GM19238 (cell line): ENCODE measurements around the gene TMEM117.
"Not testable (repeated sequence)": the region's sequence is repeated elsewhere in the genome, so short reads cannot be mapped to it uniquely, and the experiment has no call there.

ENCODE experiments used
- DNase-seq: peaks from one replicate; pipeline ENCODE4 v3.0.0; 2011; ENCODE audit warnings: low spot score; ENCODE audit not compliant: insufficient read length

Gene TMEM117

DNA sequence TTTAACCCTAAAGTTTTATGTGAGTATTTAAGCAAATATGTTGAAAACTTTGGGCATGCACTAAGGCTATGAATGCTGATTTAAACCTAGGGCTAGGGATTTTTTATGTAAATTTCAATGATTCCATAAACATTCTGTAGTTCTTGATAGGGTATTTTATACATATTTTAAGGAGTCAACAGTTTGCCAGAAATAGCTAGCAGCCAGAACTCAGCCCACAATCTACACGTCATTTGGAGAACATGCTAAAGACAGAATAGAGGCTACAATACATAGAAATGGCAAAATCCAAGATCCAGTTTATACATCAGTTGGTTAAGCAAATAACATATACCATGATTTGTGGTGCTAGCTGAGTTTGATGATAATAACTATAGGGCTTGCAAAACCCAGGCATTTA is 184.7 kb downstream of the TMEM117 start:
- DNase-seq = no peak

DNA sequence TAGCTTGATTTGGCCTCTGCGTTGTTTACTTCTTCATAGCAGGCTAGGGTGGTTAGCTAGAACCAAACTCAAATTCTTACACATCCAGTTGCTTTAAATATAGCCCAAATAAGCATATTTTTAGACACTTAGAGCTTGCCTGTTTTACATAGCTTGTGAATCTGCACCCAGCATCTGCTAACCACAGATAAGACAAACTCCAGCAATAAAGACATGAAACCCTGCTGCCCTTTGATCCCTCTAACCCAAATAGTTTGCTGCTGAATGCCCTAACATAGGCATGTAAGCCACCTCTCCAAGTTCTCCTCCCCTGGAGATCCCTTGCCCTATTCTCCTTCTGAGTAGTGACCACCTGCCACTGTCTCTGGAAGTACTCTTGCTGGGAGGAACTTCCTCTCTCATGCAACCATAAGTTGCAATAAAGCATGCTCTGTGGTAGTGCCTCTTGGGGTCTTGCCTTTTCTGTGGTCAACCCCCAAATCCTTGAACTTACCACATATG is 185.6 kb downstream of the TMEM117 start:
- DNase-seq = no peak

DNA sequence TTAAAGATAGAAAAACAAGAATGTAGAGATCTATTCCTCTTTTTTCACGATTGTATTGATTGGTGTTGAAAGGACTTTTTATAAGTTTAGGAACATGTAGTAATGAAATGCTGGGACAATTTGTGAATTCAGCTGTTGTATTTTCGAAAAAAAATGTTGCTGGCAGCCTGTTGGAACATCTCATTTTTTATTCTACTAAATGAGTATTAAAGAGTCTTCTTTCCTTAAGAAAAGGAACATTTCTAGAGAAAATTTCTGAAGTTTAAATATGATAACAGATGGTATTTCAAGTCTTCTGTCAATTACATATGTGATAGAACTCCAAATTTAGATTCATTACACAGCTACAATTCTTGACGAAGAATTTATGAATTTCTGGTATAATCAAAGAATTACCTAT is 189.6 kb downstream of the TMEM117 start:
- DNase-seq = no peak

DNA sequence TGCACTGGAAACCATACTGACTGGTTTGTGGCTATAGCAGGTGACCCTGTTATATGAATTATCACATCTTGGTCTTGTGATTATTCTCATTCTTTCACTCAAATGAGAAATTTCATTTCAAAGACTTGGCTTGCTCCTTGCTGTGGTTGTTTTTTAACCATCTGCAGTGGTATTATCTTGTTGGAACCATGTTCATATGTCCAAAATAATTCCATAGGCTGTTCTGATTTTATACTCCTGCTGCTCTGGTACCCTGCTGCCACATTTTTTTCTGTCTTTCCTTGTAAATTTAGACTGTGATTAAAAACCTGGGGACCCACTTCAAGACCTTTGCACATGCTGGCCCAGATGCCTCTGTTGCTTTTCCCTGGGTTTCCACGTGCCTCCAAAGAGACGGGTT is 190.2 kb downstream of the TMEM117 start:
- DNase-seq = no peak

DNA sequence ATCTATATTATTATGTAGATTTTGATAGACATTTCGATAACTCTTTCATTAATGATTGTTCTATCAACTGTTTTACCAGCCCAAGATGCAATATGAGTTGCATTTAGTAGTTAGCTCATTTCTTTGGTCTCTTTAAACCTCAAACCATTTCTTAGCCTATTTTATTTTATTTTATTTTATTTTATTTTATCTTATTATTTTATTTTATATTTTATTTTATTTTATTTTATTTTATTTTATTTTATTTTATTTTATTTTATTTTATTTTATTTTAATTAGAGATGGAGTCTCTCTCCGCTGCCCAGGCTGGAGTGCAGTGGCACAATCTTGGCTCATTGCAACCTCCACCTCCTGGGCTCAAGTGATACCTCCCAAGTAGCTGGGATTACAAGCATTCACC is 191.0 kb downstream of the TMEM117 start:
- not testable (repeated sequence) for DNase-seq

DNA sequence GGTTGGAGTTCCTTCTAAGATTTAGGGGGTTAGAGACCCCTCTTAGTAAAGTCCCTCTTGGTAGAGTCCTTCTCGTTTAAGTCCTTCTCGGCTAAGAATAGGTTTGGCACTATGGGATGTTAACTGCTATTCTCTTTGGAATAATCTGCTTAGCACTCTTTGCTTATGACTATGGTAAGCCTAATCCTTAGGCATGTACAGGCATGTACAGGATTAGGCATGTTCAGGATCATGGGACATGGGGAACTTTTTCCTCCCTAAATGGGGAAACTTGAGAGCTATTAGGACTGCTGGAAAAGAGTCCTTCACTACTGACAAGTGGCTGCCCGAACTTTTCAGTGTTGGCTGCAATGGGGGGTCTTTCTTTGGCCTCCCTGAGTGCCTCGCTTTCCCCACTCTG is 193.3 kb downstream of the TMEM117 start:
- no peak for DNase-seq

DNA sequence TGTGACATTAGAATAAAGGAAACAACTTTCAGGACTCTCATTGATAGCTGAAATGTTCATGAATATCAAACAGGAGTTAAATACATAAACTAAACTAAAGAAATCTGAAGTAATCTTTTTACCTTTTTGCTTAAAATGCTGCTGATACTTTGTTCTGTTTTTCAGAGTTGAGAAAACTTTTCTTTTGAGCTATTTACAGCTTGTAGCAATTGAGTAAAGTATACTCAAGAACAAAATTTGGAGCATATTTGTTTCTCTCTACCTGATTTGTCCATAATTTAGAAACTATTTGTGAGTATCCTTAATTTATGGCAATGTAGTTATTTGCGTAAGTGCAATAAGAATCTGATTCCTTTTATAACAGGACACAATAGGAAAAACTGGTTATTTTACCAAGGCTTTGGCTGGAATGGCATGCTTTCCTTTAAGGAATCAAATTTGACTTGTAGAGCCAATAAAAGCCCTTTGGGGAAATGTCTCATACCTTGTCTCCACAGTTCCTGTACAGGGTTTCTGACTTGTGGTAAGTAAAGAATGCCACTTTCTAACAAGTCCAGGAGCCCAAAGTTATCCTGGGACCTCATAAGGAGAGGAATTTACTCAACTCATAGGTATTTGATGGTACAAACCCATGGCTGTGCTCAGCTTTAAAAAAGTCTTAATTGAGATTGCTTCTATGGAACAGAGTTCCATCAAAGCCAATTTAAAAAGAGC is 195.7 kb downstream of the TMEM117 start:
- no peak for DNase-seq

DNA sequence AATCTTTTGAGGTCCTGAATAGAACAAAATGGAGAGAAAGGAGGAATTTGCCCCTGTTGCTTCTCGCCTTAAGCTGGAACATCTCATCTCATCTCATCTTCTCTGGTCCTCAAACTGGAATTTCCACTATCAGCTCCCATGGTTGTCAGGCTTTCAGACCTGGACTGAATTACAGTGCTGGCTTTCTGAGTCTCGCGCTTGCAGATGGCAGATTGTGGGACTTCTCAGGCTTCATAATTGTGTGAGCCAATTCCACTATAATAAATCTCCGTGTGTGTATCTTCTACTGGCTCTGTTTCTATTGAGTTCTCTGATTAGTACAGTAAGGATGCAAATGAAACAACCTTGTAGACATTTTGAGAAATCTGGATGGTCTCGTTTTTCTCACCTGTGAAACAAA is 199.0 kb downstream of the TMEM117 start:
- no peak for DNase-seq

DNA sequence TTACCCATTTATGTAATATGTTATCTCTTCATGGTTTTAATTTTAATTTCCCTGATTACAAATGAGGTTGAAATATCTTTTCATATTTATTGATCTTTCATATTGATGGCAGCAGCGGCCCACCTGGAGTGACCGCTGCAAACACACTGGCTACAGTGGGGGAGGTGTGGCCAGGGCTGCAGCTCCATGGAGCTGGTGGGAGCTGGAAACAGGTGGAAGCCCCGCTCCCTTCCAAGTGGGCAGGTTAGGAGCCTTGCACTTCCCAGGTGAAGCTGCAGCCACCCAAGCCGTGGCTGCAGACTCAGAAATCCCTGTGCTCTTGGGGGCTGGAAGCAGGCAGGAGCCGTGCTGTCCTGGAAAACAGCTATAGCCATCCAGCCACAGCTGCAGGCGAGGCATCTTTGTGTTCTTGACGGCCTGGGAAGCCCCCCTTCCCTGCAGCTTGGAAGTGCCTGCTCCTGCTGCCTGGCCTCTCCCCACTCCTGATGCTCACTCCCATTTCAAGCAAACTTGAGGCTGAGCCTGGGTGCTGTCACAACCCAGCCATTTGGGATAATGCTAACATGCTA is 201.1 kb downstream of the TMEM117 start:
- no peak for DNase-seq

DNA sequence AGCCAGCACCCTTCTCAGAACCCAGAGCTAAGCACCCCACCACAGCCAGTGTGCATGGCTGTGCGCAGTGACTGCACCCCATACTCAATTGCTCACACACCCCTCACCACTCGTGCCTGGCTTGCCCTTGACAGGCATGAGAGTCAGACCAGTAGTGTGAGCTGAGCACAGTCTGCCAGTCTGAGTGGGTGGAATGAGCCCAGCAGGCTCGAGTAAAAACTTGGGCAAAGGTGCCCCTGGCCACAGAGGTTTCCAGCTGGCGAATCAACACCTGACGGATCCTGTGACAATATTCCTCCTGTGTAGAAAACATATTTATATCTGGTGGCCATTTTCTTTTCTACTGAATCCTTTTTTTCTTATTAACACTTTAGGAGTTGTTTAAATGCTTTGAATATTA is 202.5 kb downstream of the TMEM117 start:
- DNase-seq = no peak

DNA sequence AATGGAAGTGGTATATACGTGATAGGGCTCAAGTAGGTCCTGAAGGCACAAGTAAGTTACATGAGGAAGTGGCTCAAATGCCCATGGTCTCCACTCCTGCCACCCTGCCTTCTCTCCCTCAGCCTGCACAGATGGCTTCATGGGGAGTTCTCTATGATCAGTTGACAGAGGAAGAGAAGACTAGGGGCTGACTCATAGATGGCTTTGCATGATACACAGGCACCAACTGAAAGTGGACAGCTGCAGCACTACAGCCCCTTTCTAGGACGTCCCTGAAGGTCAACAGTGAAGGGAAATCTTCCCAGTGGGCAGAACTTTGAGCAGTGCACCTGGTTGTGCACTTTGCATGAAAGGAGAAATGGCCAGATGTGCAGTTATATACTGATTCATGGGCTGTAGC is 208.6 kb downstream of the TMEM117 start:
- not testable (repeated sequence) for DNase-seq

DNA sequence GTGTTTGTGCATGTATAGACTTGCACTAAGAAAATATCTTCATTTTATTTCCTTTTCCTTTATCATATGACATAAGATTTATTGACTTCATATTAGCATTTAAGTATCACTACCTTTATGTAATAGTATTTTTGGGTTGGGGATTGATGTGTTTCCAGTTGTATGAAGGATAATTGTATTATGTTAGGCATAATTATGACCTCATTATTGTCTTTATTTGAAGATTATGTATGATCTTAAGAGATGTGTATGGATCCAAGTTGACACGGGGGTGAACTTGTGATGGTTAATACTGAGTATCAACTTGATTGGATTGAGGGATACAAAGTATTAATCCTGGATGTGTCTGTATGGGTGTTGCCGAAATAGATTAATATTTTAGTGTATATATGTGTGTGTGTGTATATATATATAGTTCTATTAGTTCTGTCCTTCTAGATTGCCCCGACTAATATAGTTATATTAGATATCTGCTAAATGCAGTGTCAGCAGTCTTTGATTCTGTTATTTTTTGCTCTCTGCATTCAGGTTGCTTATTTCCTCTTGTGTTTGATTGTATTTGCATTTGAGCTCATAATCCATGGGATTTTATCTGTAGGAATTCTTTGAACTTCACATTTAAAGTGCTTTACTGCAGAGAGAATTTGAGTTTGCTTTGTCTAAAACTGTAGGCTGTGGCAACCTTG is 211.0 kb downstream of the TMEM117 start:
- DNase-seq = no peak

DNA sequence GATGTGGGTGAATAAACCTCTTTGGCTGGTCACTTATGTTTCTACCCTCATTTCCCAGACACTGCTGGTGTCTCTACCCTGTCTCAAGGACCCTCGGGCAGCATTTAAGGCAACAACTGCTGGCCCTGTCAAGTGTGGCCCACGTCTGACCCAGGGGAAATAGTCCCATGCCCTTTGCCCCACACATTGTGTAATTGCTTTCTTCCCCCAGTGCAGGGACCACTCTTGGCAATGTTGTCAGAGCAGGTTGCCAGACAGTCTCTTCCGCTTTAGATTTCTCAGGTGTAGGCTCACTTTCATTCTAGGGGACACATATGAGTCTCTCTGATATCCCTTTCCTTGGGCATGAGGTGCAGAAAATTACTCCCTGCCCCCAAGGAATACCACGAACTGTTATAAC is 216.7 kb downstream of the TMEM117 start:
- no peak for DNase-seq

DNA sequence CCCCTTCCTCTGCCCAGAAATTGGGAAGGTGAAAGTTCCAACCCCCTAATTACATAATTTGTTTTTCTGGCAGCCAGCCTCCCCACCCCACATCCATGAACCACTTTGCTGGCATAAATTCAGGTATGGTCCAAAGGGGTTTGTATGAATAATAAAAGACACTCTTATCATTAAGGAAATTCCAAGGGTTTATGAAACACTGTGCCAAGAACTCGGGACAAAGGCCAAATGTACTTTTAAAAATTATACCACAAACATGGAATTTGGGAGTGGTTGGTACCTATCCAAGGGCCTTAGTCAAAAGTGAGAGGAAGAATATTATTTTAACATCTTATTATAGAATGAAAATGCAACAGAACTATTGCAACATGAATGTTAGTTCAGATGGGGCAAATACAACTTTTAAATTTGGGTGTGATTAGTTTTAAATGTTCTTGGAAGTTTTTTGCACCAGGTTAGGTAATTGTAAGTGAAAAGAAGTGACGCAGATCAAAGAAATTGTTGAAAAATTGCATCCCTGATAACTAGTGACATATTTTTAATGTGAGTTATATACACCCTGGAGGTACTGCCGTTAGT is 217.8 kb downstream of the TMEM117 start:
- no peak for DNase-seq

DNA sequence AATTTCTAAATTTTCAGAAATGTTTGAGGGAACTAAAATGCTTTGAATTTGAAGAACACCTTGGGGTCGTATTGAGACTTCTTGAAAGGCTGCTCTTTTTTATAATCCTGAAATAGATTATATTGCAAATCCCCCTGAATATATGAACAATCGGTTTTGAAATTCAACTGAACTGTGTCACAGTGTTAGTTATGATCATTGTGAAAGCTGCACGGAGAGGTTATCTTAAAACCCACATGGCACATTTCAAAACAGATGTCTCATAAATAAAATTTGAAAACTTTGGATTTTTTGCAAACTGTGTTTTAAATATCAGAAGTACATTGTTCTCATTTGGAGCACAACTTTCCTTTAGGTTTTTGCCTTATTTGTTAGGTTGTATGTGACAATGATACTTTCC is 218.4 kb downstream of the TMEM117 start:
- no peak for DNase-seq

DNA sequence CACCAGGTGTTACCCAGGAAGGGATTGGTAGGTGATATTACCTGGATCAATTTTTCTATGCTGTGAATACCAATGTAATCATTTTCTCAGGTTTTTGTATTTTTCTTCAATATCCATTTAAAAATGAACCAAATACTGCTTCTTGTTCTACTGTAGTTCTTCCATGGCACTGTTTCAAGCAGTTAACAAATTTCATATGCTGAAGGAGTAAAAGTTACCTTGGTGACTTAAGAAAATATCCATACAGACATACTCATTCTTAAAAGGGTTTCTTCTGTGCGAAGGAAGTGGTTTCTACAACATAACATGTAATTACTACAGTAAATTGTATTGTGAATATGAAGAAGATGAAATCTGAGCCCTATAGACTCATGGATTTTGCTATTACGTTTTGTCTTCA is 222.5 kb downstream of the TMEM117 start:
- no peak for DNase-seq

DNA sequence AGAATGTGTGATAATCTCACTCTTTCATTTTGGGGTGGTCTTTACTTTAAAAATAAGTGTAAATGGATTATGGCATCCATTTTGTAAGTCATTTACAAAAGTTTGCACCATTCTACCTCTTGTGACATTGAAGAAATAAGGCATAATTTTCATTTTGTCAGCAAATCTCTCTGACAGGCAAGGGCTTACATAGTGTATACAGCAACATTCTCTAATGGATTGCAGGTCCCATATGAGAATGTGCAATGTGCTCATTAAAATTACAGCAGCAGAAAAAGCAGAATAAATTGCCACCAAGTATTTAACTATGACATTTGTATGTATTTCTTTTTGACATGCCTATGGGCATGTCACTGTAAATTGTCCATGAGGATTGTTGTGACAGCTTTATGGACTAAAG is 223.6 kb downstream of the TMEM117 start:
- no peak for DNase-seq

DNA sequence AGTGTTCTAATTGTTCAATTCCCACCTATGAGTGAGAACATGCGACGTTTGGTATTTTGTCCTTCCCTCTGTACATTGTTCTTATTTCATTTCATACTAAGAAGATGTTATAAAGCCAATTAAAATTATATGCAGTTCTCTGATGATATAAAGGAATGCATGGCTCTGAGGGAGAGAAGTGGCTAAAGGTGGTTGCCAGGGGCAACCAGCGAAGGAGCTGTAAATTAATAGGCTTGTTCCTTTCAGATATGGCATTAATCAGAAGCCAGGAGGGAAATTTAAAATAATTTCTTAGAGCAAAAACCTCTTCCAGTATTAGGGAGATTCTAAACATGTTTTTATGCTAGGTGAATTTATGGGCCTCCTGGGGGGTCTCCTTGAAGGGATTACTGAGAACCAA is 227.8 kb downstream of the TMEM117 start:
- no peak for DNase-seq

DNA sequence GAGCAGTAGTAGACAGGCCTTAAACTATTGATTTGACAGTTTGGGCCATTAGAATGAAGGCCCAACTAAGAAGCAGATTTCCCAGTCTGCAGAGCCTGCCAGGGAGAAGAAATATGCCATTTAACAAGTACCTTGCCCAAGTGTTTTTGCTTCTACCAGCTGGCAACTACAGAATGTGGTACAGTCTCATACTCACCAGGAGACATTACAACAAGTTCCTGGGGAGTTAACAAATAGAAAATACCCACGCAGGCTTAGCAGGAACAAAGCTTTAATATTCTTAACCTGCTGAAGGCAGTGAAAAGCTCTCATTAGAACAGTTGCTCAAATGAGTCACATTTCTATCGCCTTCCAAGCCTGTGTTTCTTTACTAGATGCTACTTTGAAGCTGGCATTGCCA is 241.0 kb downstream of the TMEM117 start:
- no peak for DNase-seq

DNA sequence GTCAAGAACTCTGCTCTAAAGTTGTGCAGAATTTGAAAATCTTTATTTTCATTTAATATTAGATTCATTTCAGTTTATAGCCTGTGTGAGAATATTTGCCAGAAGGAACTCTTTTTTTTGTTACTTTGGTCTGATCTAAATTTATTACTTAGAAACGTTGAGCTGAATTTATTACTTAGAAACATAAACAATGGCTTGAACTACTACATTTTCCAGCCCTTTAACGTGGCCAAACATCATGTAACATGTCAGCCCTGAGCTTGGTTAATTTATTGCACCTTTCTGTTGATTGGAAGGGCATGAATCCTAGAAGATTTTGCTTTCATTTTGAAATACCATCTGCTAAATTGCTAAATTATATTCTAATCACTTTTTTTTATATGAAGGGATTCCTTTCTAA is 241.4 kb downstream of the TMEM117 start:
- no peak for DNase-seq

DNA sequence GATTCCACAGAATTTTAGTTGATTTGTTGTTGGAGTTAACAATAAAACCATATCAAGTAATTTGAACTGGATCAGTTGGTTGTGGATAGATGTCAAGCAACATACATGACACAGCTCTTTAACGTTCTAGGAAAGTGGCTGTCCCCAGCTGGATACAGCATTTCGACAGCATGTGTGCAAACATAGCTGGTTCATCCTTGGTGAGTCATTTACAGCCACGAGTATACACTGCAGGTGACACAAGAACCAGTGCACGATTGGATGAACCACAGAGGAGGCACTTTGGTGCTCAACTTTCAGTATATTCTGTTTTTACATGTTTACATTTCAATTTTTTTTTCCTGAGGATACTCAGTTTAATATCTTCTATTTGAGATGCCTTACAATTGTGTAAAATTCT is 242.4 kb downstream of the TMEM117 start:
- DNase-seq = no peak

DNA sequence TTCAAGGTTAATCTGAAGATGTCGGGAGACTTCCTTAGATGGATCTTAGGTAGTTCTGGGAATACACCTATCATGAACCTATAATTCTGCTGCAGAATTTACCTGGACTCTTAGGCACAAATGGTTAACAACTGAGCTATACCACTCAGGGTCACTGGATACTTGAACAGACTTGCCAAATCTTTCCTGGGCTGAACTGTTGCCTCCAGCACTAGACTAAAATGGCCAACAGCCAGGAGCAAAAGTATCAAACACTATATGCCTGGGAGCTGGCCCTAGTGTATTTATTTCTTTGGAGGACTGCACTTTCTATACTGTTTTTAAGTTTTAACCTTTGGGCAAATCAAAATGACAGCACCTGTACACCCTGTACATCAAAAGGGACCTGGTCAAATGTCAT is 252.8 kb downstream of the TMEM117 start:
- no peak for DNase-seq
